Brain microvascular endothelial cell (primary cell): ENCODE results near the gene WDR86.

Experiments
- DNase-seq: peaks from one replicate; pipeline ENCODE4 v3.0.0-alpha.2; 2020
- H3K27ac ChIP-seq: fragments of 250-450 bp; sonication (Bioruptor Pico); 2 replicates; pipeline ENCODE4 v1.5.1; 2020; ENCODE audit warnings: mild to moderate bottlenecking, moderate library complexity
- H3K27me3 ChIP-seq: fragments of 250-450 bp; sonication (Bioruptor Pico); replicated peaks from 2 replicates; pipeline ENCODE4 v1.5.1; 2020; ENCODE audit warnings: mild to moderate bottlenecking
- H3K36me3 ChIP-seq: fragments of 250-450 bp; sonication (Bioruptor Pico); replicated peaks from 2 replicates; pipeline ENCODE4 v1.5.1; 2020; ENCODE audit warnings: mild to moderate bottlenecking
- H3K4me3 ChIP-seq: 2 replicates; pipeline ENCODE4 v1.5.1; 2011; ENCODE audit warnings: low read depth, mild to moderate bottlenecking, control low read depth, low read length, moderate library complexity
- CTCF ChIP-seq: IDR thresholded peaks from 2 replicates; pipeline ENCODE4 v1.5.1; 2011; ENCODE audit warnings: low read depth, mild to moderate bottlenecking, moderate library complexity, low read length, control low read depth, inconsistent platforms; ENCODE audit errors: missing control alignments
- in situ Hi-C: cut with HindIII; loops from 2 replicates; pipeline ENCODE4 v1.10.0; 2017; ENCODE audit warnings: low sequenced_read_pairs, low pct_ligation_motif_present

WDR86 gene

GRCh38 chr7:151377406-151377805, 32.4 kb downstream of the WDR86 start:
- Histone ChIP-seq H3K36me3 (peaks cover 16% of the 10 kb centered on the region), H3K27me3 (peaks cover 4% of the 10 kb centered on the region), H3K27ac (no peak overlapping the region), H3K4me3 (no peak overlapping the region)
- no peak for DNase-seq
- TF ChIP-seq CTCF: no peak
- in situ Hi-C loops: loop anchor here (10.0 kb wide), 1 partner anchor 67 kb away; the partner anchor contains the start of gene CRYGN

- in situ Hi-C loops: loop anchor here (10.0 kb wide), 1 partner anchor 68 kb away; the partner anchor contains the start of gene CRYGN
- no peak for DNase-seq
- H3K36me3 ChIP-seq: peaks cover 16% of the 10 kb centered on the region
- no peak for TF ChIP-seq CTCF
- H3K4me3 ChIP-seq: no peak overlapping the region
- no peak overlapping the region for H3K27ac ChIP-seq
- no peaks in the 10 kb centered on the region for H3K27me3 ChIP-seq
These were observed 33.5 kb downstream of the WDR86 start for GRCh38 chr7:151376218-151376902.

- in situ Hi-C loops: loop anchor here (10.0 kb wide), 1 partner anchor 69 kb away; the partner anchor contains the start of gene CRYGN
- H3K36me3 ChIP-seq: peaks cover 16% of the 10 kb centered on the region
- H3K4me3 ChIP-seq: no peak overlapping the region
These were observed 34.2 kb downstream of the WDR86 start for GRCh38 chr7:151375530-151376217.

GRCh38 chr7:151374726-151375125, 35.1 kb downstream of the WDR86 start:
- Histone ChIP-seq H3K4me3 (no peak overlapping the region), H3K27ac (no peak overlapping the region), H3K36me3 (peaks cover 16% of the 10 kb centered on the region), H3K27me3 (no peaks in the 10 kb centered on the region)
- no peak for DNase-seq
- in situ Hi-C loops: loop anchor here (10.0 kb wide), 1 partner anchor 70 kb away; the partner anchor contains the start of gene CRYGN
- no peak for TF ChIP-seq CTCF

More at GRCh38 chr7:151375530-151376217, 34.2 kb downstream of the WDR86 start:
- no peaks in the 10 kb centered on the region for H3K27me3 ChIP-seq
- no peak for TF ChIP-seq CTCF
- DNase-seq: no peak
- H3K27ac ChIP-seq: no peak overlapping the region

- DNase-seq: no peak
- TF ChIP-seq CTCF: no peak
- H3K36me3 ChIP-seq: peaks cover 16% of the 10 kb centered on the region
- no peak overlapping the region for H3K4me3 ChIP-seq
- no peaks in the 10 kb centered on the region for H3K27me3 ChIP-seq
- in situ Hi-C loops: loop anchor here (10.0 kb wide), 1 partner anchor 71 kb away; the partner anchor contains the start of gene CRYGN
- H3K27ac ChIP-seq: no peak overlapping the region
These were observed 35.7 kb downstream of the WDR86 start for GRCh38 chr7:151374139-151374538.
